NCI-H1417 (cell line): ENCODE results near the gene INTS11.
"Not testable (repeated sequence)": the region's sequence is repeated elsewhere in the genome, so short reads cannot be mapped to it uniquely, and the experiment has no call there.

ENCODE experiments used
- DNase-seq, 3 experiments: peaks; one replicate each; lab custom pipeline; 2025; lab: John Stamatoyannopoulos, UW

The INTS11 gene

GRCh38 chr1:1329304-1330210 lies 5.1 kb upstream of the INTS11 start:
- no peak for DNase-seq

GRCh38 chr1:1328254-1328653 lies 3.8 kb upstream of the INTS11 start:
- DNase-seq = no peak

- no peak for DNase-seq
Measured at GRCh38 chr1:1327291-1327690, 2.8 kb upstream of the INTS11 start.

GRCh38 chr1:1326075-1326605 lies 1.7 kb upstream of the INTS11 start:
- DNase-seq = no peak

- no peak for DNase-seq
Measured at GRCh38 chr1:1325288-1326074, 1.0 kb upstream of the INTS11 start.

- no peak for DNase-seq
Measured at GRCh38 chr1:1324084-1324523, 356 bp downstream of the INTS11 start.

- no peak for DNase-seq
Measured at GRCh38 chr1:1322952-1323351, 1.5 kb downstream of the INTS11 start.

- no peak for DNase-seq
Measured at GRCh38 chr1:1322418-1322817, 2.0 kb downstream of the INTS11 start.

- DNase-seq = no peak
Measured at GRCh38 chr1:1321477-1321876, 3.0 kb downstream of the INTS11 start.

GRCh38 chr1:1320666-1321448 lies 3.6 kb downstream of the INTS11 start:
- no peak for DNase-seq

- DNase-seq = no peak
Measured at GRCh38 chr1:1319646-1319941, 4.9 kb downstream of the INTS11 start.

GRCh38 chr1:1318777-1319645 lies 5.4 kb downstream of the INTS11 start:
- DNase-seq = no peak

- DNase-seq = peak in 2 of 3 experiments; percentile 23 to 41
Measured at GRCh38 chr1:1318131-1318652, 6.3 kb downstream of the INTS11 start.

GRCh38 chr1:1317420-1317819 lies 7.0 kb downstream of the INTS11 start:
- DNase-seq = no peak

- DNase-seq = not testable (repeated sequence)
Measured at GRCh38 chr1:1316199-1316598, 8.3 kb downstream of the INTS11 start.

- no peak for DNase-seq
Measured at GRCh38 chr1:1315435-1315954, 9.0 kb downstream of the INTS11 start.

GRCh38 chr1:1314678-1315335 lies 9.7 kb downstream of the INTS11 start:
- DNase-seq = no peak

- no peak for DNase-seq
Measured at GRCh38 chr1:1314237-1314586, 10.2 kb downstream of the INTS11 start.

GRCh38 chr1:1313500-1314236 lies 10.8 kb downstream of the INTS11 start:
- no peak for DNase-seq
